ENCODE data around the gene LRCH4. TPM values are rescaled to one million over a fixed set of nuclear protein-coding genes. Genes with fewer than 3 reads are reported as not detected.

LRCH4 gene
- total RNA-seq, 4 donors from 2014 or later = 37.6 to 101 (median 56.2) TPM

DNA sequence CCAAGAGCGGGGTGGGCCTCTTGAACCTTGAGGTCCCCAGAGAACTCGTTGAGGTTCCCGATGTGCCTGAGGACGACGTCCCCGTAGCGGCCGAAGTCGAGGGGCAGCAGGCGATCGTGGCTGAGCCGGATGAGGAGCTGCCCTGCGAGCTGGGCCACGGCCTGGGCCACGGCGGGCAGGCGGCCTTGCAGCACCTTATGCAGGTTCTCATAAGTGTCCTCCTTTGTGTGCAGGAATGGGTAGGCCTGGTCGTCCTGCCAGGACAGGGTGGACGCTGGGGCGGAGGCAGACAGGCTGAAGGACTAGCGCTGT lies 41.3 kb upstream of the LRCH4 start:
- 90% methylated on average over 19 of the region's 21 CpGs for WGBS
- H3K9me3 ChIP-seq = no peaks in the 10 kb centered on the region
- DNase-seq (ENCODE audit: low spot score in 2 of 2) = no peak
- no peak overlapping the region for H3K27ac ChIP-seq
- no peaks in the 10 kb centered on the region for H3K36me3 ChIP-seq
- H3K27me3 ChIP-seq = no peaks in the 10 kb centered on the region
- H3K4me1 ChIP-seq = peaks cover 12% of the 10 kb centered on the region
- TF ChIP-seq POLR2AphosphoS5 (IDR thresholded peaks at IDR 0.05) (no peak), POLR2A (IDR thresholded peaks at IDR 0.05) (no peak), EP300 (IDR thresholded peaks at IDR 0.05) (no peak)
- H3K4me3 ChIP-seq = no peak overlapping the region

DNA sequence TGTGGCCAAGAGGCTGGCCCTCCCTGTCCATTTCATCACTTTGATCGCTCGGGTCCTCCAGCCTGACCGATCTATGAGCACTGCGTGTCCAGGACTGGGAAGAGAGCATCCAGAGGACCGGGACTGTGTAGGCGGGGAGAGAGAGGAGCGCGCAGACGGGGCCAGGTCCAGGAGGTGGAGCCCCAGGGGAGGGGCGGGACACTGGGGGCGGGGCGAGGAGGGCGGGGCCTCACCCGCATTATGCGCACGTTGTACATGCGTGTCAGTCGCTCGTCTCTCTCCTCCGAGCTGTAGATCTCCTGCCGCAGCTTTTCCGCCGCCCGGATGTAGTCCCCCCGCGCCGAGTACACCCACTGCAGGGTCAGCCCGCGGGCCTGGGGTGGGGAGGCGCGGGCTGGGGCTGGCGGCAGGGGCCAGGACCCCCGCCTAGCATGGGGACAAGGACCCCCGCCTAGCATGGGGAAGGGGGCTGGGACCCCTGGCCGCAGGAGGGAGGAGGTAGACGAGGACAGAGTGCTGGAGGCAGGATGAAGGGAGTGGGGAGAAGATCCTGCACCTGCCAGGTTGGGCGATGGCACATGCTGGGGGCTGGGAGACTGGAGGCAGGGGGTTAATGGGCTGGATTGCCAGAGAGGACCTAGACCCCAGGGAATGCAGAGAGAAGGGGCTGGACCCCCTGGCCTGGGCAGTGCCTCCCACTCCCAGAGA lies 40.8 kb upstream of the LRCH4 start:
- H3K4me3 ChIP-seq = peak overlapping the region; percentile 38
- H3K9me3 ChIP-seq = no peaks in the 10 kb centered on the region
- H3K36me3 ChIP-seq = no peaks in the 10 kb centered on the region
- 4% methylated on average over 16 of the region's 37 CpGs for WGBS
- no peak overlapping the region for H3K27ac ChIP-seq
- peaks cover 12% of the 10 kb centered on the region for H3K4me1 ChIP-seq
- TF ChIP-seq, protein P1, sequence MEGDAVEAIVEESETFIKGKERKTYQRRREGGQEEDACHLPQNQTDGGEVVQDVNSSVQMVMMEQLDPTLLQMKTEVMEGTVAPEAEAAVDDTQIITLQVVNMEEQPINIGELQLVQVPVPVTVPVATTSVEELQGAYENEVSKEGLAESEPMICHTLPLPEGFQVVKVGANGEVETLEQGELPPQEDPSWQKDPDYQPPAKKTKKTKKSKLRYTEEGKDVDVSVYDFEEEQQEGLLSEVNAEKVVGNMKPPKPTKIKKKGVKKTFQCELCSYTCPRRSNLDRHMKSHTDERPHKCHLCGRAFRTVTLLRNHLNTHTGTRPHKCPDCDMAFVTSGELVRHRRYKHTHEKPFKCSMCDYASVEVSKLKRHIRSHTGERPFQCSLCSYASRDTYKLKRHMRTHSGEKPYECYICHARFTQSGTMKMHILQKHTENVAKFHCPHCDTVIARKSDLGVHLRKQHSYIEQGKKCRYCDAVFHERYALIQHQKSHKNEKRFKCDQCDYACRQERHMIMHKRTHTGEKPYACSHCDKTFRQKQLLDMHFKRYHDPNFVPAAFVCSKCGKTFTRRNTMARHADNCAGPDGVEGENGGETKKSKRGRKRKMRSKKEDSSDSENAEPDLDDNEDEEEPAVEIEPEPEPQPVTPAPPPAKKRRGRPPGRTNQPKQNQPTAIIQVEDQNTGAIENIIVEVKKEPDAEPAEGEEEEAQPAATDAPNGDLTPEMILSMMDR (IDR thresholded peaks at IDR 0.05) = no peak
- TF ChIP-seq POLR2AphosphoS5 (IDR thresholded peaks at IDR 0.05) = no peak
- no peak for TF ChIP-seq EP300 (IDR thresholded peaks at IDR 0.05)
- TF ChIP-seq POLR2A (IDR thresholded peaks at IDR 0.05) = no peak
- H3K27me3 ChIP-seq = no peaks in the 10 kb centered on the region
- DNase-seq (ENCODE audit: low spot score in 2 of 2) = peak; percentile 88 to 90

DNA sequence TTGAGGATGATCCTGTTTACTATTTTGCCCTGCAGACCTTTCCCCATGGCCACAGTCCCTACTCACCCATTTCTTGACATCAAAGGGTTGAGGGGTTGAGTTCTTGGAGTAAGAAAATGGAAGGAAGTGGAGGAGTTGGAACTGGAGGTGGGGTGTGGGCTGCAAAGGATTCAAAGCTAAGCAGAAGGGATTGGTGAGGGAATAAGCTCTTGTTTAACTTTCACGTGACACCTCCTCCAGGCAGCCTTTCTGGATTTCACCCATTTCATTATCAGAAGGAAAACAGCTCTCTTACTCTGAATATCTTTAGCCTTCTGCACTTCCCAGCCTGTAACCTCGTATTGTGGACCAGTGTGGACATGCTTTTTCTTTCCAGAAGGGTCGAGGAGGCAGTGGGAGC lies 40.1 kb upstream of the LRCH4 start:
- no peaks in the 10 kb centered on the region for H3K9me3 ChIP-seq
- TF ChIP-seq POLR2AphosphoS5 (IDR thresholded peaks at IDR 0.05) = no peak
- TF ChIP-seq EP300 (IDR thresholded peaks at IDR 0.05) = no peak
- TF ChIP-seq, protein P1 (IDR thresholded peaks at IDR 0.05) = no peak
- no peak for TF ChIP-seq POLR2A (IDR thresholded peaks at IDR 0.05)
- H3K27ac ChIP-seq = no peak overlapping the region
- no peaks in the 10 kb centered on the region for H3K27me3 ChIP-seq
- peaks cover 12% of the 10 kb centered on the region for H3K4me1 ChIP-seq
- peaks cover 1% of the 10 kb centered on the region for H3K36me3 ChIP-seq
- H3K4me3 ChIP-seq = no peak overlapping the region
- DNase-seq (ENCODE audit: low spot score in 2 of 2) = no peak
- 20% methylated on average over 3 of the region's 3 CpGs for WGBS

DNA sequence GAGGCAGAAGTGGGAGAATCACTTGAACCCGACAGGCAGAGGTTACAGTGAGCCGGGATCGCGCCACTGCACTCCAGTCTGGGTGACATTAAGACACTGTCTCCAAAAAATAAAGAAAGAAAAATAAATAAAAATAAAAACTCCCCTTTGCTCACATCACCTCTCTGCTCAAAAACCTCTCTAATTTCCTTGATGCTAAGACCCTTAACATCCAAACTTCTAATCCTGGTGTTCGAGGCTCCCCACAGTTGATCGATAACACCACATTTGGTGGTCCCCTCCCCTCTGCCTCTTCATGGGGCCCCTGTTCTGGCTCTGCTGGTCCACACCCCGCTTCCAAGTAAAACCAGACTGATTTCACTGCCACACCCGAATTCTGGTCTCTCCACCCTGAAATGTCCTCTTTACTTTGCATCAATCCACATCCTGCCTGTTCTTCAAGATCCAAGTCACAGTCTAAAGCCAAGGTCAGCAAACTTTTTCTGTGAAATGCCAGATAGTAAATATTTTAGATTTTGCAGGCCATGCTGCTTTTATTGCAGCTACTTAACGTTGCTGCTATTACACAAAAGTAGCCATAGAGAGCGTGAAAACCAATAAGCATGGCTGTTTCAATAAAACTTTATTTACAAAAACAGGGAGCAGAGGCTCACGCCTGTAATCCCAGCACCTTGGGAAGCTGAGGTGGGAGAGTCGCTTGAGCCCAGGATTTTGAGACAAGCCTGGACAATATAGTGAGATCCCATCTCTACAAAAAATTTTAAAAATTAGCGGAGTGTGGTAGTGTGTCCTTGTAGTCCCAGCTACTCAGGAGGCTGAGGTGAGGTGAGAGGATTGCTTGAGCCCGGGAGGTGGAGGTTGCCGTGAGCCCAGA lies 38.3 kb upstream of the LRCH4 start:
- no peak for DNase-seq (ENCODE audit: low spot score in 2 of 2)
- Histone ChIP-seq H3K4me1 (peaks cover 12% of the 10 kb centered on the region), H3K4me3 (no peak overlapping the region), H3K9me3 (no peaks in the 10 kb centered on the region), H3K27ac (no peak overlapping the region), H3K36me3 (peaks cover 6% of the 10 kb centered on the region), H3K27me3 (no peaks in the 10 kb centered on the region)
- TF ChIP-seq EP300 (IDR thresholded peaks at IDR 0.05) = no peak
- WGBS = 82% methylated on average over 15 of the region's 15 CpGs

DNA sequence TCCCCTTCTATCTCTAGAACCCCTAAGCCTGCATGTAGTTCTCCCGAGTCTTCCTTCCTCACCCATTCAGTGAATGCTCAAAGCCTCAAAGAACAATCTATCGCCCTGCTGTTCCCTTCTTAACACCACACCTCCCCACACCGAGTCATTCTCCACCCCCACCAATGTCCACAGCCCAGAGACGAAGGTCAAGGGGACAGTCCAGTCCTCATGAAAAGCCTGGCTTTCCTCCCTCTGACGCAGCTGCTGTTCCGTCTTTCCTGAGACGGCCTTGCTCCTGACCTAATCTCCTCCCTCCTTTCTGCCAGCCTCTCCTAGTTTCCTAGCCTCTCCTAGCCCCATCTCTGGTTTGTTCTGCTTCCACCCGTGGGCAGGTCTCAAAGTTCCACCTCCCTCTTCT lies 35.6 kb upstream of the LRCH4 start:
- DNase-seq (ENCODE audit: low spot score in 2 of 2) = no peak
- Histone ChIP-seq H3K27ac (no peak overlapping the region), H3K27me3 (no peaks in the 10 kb centered on the region), H3K9me3 (no peaks in the 10 kb centered on the region), H3K4me1 (peaks cover 4% of the 10 kb centered on the region), H3K4me3 (no peak overlapping the region), H3K36me3 (peaks cover 6% of the 10 kb centered on the region)
- 83% methylated on average over 8 of the region's 8 CpGs for WGBS
- TF ChIP-seq, protein P1 (IDR thresholded peaks at IDR 0.05) = no peak
- TF ChIP-seq EP300 (IDR thresholded peaks at IDR 0.05) = no peak

DNA sequence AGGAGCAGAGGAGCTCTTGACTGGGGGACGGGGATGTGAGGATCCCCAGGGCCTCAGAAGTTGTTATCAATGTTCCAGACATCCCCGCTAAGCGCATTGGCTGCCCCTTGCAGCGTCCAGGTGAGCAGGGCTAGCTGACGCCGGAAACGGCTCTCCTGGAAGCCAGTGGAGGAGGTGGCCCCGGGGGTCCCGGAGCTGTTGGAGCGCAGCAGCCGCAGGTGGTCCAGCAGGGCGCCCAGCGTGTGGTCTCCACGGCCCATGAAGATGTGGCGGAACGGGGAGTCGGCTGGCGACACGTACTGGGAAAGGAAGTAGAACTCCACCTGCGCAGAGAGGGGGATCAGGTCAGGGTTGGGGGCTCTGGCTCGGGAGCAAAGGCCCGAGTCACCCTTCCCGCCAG lies 34.9 kb upstream of the LRCH4 start:
- H3K27me3 ChIP-seq = no peaks in the 10 kb centered on the region
- H3K9me3 ChIP-seq = no peaks in the 10 kb centered on the region
- TF ChIP-seq POLR2A (IDR thresholded peaks at IDR 0.05) = no peak
- no peak for TF ChIP-seq EP300 (IDR thresholded peaks at IDR 0.05)
- TF ChIP-seq, protein P1 (IDR thresholded peaks at IDR 0.05) = no peak
- TF ChIP-seq POLR2AphosphoS5 (IDR thresholded peaks at IDR 0.05) = no peak
- H3K27ac ChIP-seq = no peak overlapping the region
- no peaks in the 10 kb centered on the region for H3K4me1 ChIP-seq
- WGBS = 95% methylated on average over 23 of the region's 23 CpGs
- H3K4me3 ChIP-seq = no peak overlapping the region
- peaks cover 6% of the 10 kb centered on the region for H3K36me3 ChIP-seq
- no peak for DNase-seq (ENCODE audit: low spot score in 2 of 2)
